HCT116 (cell line): ENCODE measurements around the gene G2E3. TPM values are rescaled to one million over a fixed set of nuclear protein-coding genes. Genes with fewer than 3 reads are reported as not detected.

Experiments
- ATAC-seq: fragments of 200-7000 bp; cut with Tn5 transposase; 2 replicates; pipeline ENCODE4 v1.9.1; 2020; ENCODE audit warnings: mild to moderate bottlenecking, moderate library complexity
- BruUV-seq: library from RNA; stranded (reverse); fragments of 400-500 nt; replicated peaks from 2 replicates; lab custom pipeline; 2021; lab: Mats Ljungman, UMichigan
- CTCF ChIA-PET: fragments of 300-600 bp; sonication (Branson Sonifier 250); formaldehyde crosslinking; loops from one replicate; lab custom pipeline; 2021; ENCODE audit warnings: antibody characterized with exemption; lab: Charles Lee
- POLR2A ChIA-PET: fragments of 300-600, 350-600 bp; sonication (Branson Sonifier 250); formaldehyde crosslinking; loops from one replicate; lab custom pipeline; 2021; ENCODE audit warnings: antibody characterized with exemption; lab: Charles Lee
- RAD21 ChIA-PET, 2 experiments: fragments of 300-600 bp; sonication (Branson Sonifier 250); formaldehyde crosslinking; loops; one replicate each; lab custom pipeline; 2023; ENCODE audit warnings: low total read pairs in 2 of 2; ENCODE audit not compliant: uncharacterized antibody in 2 of 2, unreplicated experiment in 2 of 2, low non-redundant PET in 1 of 2; lab: Charles Lee
- DNase-seq: peaks from one replicate; pipeline ENCODE4 v3.0.0-alpha.2; 2010; ENCODE audit warnings: low read depth, low spot score
- H2AFZ ChIP-seq: fragments of 200-600 bp; shearing (Covaris generic), sonication (generic); 2 replicates; pipeline ENCODE4 v1.6.1; 2017; ENCODE audit warnings: low read depth, mixed run types, mixed read lengths, antibody characterized with exemption, low read length; ENCODE audit not compliant: poor library complexity, severe bottlenecking
- H3K27ac ChIP-seq: 2 replicates; pipeline ENCODE4 v1.5.1; 2012; ENCODE audit warnings: low read depth, low read length
- H3K27me3 ChIP-seq: fragments of 200-600 bp; sonication (generic); 2 replicates; pipeline ENCODE4 v1.6.1; 2016; ENCODE audit warnings: mixed run types, low read length, mixed read lengths; ENCODE audit not compliant: insufficient read depth
- H3K36me3 ChIP-seq, 2 experiments: fragments of 200-500 bp in 1 of 2; fragments of 200-600 bp in 1 of 2; sonication (Bioruptor generic) in 1 of 2; sonication (generic) in 1 of 2; 2 replicates each; pipeline versions ENCODE4 v1.5.1 to v1.6.1; 2014 to 2016; ENCODE audit warnings: low read length in 2 of 2, inconsistent platforms in 1 of 2, mixed read lengths in 1 of 2, mixed run types in 1 of 2; ENCODE audit not compliant: insufficient read depth in 2 of 2, control insufficient read depth in 1 of 2
- H3K4me1 ChIP-seq, 2 experiments: fragments of 200-600 bp in 1 of 2; sonication (generic) in 1 of 2; 2 replicates each; pipeline versions ENCODE4 v1.5.1 to v1.6.1; 2012 to 2017; ENCODE audit warnings: low read length in 2 of 2, inconsistent platforms in 1 of 2, mild to moderate bottlenecking in 1 of 2, mixed read lengths in 1 of 2, mixed run types in 1 of 2, moderate library complexity in 1 of 2; ENCODE audit not compliant: insufficient read depth in 2 of 2, control insufficient read depth in 1 of 2
- H3K4me2 ChIP-seq: fragments of 200-600 bp; sonication (generic); 2 replicates; pipeline ENCODE4 v1.6.1; 2017; ENCODE audit warnings: mixed run types, low read length, mixed read lengths
- H3K4me3 ChIP-seq, 2 experiments: fragments of 200-600 bp in 1 of 2; sonication (generic) in 1 of 2; replicated peaks in 1 of 2; 2 replicates each; pipeline ENCODE4 v1.5.1; 2011 to 2016; ENCODE audit warnings: low read length in 2 of 2, control low read depth in 1 of 2, low read depth in 1 of 2, mild to moderate bottlenecking in 1 of 2, mixed read lengths in 1 of 2, mixed run types in 1 of 2
- H3K79me2 ChIP-seq: fragments of 200-600 bp; sonication (generic); 2 replicates; pipeline ENCODE4 v1.6.1; 2017; ENCODE audit warnings: mild to moderate bottlenecking, mixed run types, low read length, moderate library complexity, mixed read lengths; ENCODE audit not compliant: insufficient read depth
- H3K9ac ChIP-seq: fragments of 200-600 bp; sonication (generic); 2 replicates; pipeline ENCODE4 v1.6.1; 2016; ENCODE audit warnings: low read length, mixed read lengths
- H3K9me2 ChIP-seq: fragments of 200-600 bp; sonication (generic), shearing (Covaris generic); 2 replicates; pipeline ENCODE4 v1.6.1; 2017; ENCODE audit warnings: mixed run types, mild to moderate bottlenecking, moderate library complexity; ENCODE audit not compliant: insufficient read depth
- H3K9me3 ChIP-seq, 2 experiments: fragments of 200-500 bp in 1 of 2; fragments of 200-600 bp in 1 of 2; sonication (Bioruptor generic) in 1 of 2; sonication (generic) in 1 of 2; 2 replicates each; pipeline ENCODE4 v1.6.1; 2014 to 2017; ENCODE audit warnings: low read length in 2 of 2, mixed read lengths in 2 of 2, inconsistent platforms in 1 of 2, low read depth in 1 of 2, mild to moderate bottlenecking in 1 of 2, mixed run types in 1 of 2, moderate library complexity in 1 of 2; ENCODE audit not compliant: control insufficient read depth in 1 of 2, insufficient read depth in 1 of 2
- H4K20me1 ChIP-seq: fragments of 200-600 bp; sonication (generic), shearing (Covaris generic); 2 replicates; pipeline ENCODE4 v1.6.1; 2017; ENCODE audit warnings: mixed run types, mild to moderate bottlenecking, moderate library complexity; ENCODE audit not compliant: insufficient read depth
- EGR1 ChIP-seq: IDR thresholded peaks from 2 replicates; pipeline ENCODE4 v1.6.1; 2012; ENCODE audit warnings: low read depth
- EZH2phosphoT487 ChIP-seq: fragments of 200-600 bp; IDR thresholded peaks from 2 replicates; pipeline ENCODE4 v1.6.1; 2018; ENCODE audit warnings: antibody characterized with exemption, borderline replicate concordance
- FOSL1 ChIP-seq: IDR thresholded peaks from 2 replicates; pipeline ENCODE4 v1.6.1; 2012; ENCODE audit warnings: low read depth
- POLR2A ChIP-seq: IDR thresholded peaks from 2 replicates; pipeline ENCODE4 v1.7.0; 2011; ENCODE audit warnings: borderline replicate concordance; ENCODE audit not compliant: insufficient read depth, insufficient read length; ENCODE audit errors: extremely low read depth
- POLR2AphosphoS5 ChIP-seq: IDR thresholded peaks from 2 replicates; pipeline ENCODE4 v1.6.1; 2011; ENCODE audit warnings: mild to moderate bottlenecking, low read depth, low read length, moderate library complexity
- SIN3A ChIP-seq: IDR thresholded peaks from 2 replicates; pipeline ENCODE4 v1.6.1; 2012; ENCODE audit warnings: low read depth
- SP1 ChIP-seq: IDR thresholded peaks from 2 replicates; pipeline ENCODE4 v1.6.1; 2012; ENCODE audit warnings: low read depth
- SRF ChIP-seq: IDR thresholded peaks from 2 replicates; pipeline ENCODE4 v1.6.1; 2012; ENCODE audit warnings: low read depth
- TCF7L2 ChIP-seq: IDR thresholded peaks from 2 replicates; pipeline ENCODE4 v1.7.0; 2011; ENCODE audit warnings: borderline replicate concordance, inconsistent platforms; ENCODE audit not compliant: insufficient read depth, insufficient read length; ENCODE audit errors: extremely low read depth
- YY1 ChIP-seq: IDR thresholded peaks from 2 replicates; pipeline ENCODE4 v1.6.1; 2011; ENCODE audit warnings: low read length, low read depth, moderate library complexity, mild to moderate bottlenecking; ENCODE audit not compliant: insufficient replicate concordance; ENCODE audit errors: extremely low read depth
- ZFX ChIP-seq: fragments of 450-650 bp; IDR thresholded peaks from 2 replicates; pipeline ENCODE4 v1.6.1; 2017
- ZNF274 ChIP-seq: fragments of 200-500 bp; sonication (Bioruptor generic); IDR thresholded peaks from 2 replicates; pipeline ENCODE4 v1.6.1; 2014; ENCODE audit warnings: mild to moderate bottlenecking, low read depth, low read length, inconsistent platforms
- intact Hi-C: fragments of 100-400 bp; cut with micrococcal nuclease; formaldehyde crosslinking; loops from 2 replicates; pipeline ENCODE4 v1.10.0; 2022
- total RNA-seq: library from RNA; stranded (reverse); gene quantifications from one replicate; pipeline ENCODE4 v1.2.1, GENCODE V29; 2021; ENCODE audit not compliant: unreplicated experiment
- TF ChIP-seq, protein P1 (sequence below): IDR thresholded peaks from 2 replicates; pipeline ENCODE4 v1.6.1; 2012
- TF ChIP-seq, protein P2 (sequence below): IDR thresholded peaks from 2 replicates; pipeline ENCODE4 v1.6.1; 2011; ENCODE audit warnings: mild to moderate bottlenecking, low read length, moderate library complexity; ENCODE audit not compliant: insufficient replicate concordance; ENCODE audit errors: extremely low read depth
- TF ChIP-seq, protein P3 (sequence below): IDR thresholded peaks from 2 replicates; pipeline ENCODE4 v1.6.1; 2012; ENCODE audit warnings: low read depth

The G2E3 gene
- total RNA-seq, 1 experiment from 2014 or later: 47.0 TPM

DNA sequence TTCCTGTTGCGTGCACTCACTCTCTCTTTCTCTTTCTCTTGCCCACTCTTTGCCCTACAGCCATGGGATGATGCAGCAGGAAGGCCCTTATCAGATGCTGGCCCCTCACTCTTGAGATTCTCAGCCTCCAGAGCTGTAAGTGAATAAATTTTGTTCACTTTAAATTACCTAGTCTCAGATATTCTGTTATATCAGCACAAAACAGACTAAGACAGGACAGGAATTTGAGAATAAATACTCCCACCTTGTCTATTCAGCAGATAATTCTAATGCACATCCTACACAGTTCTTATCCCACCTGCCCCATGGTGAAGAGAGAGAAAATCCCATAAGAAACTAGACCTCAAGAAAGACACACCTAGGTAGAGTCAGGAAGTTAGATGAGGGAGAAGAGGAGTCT, 25.8 kb upstream of the G2E3 start:
- DNase-seq (no peak), ATAC-seq (no peak)
- intact Hi-C loops: no loop called here
- no peaks in the 10 kb centered on the region for H3K79me2 ChIP-seq
- H3K4me1 ChIP-seq: no peaks in the 10 kb centered on the region
- no peak overlapping the region for H2AFZ ChIP-seq
- no peak overlapping the region for H3K4me3 ChIP-seq
- H3K9me3 ChIP-seq: no peaks in the 10 kb centered on the region
- ChIA-PET RAD21 (no interaction called here), CTCF (no interaction called here), POLR2A (no interaction called here)
- TF ChIP-seq SIN3A (no peak), SRF (no peak), POLR2AphosphoS5 (no peak), YY1 (no peak), ZNF274 (no peak), EGR1 (no peak), POLR2A (no peak), FOSL1 (no peak), SP1 (no peak)
- no peaks in the 10 kb centered on the region for H3K27me3 ChIP-seq
- no peaks in the 10 kb centered on the region for H3K9me2 ChIP-seq
- no peaks in the 10 kb centered on the region for H3K36me3 ChIP-seq
- no peak overlapping the region for H3K4me2 ChIP-seq
- no peaks in the 10 kb centered on the region for H4K20me1 ChIP-seq
- no peak overlapping the region for H3K27ac ChIP-seq
- H3K9ac ChIP-seq: no peak overlapping the region
- BruUV-seq: no TSS peak

DNA sequence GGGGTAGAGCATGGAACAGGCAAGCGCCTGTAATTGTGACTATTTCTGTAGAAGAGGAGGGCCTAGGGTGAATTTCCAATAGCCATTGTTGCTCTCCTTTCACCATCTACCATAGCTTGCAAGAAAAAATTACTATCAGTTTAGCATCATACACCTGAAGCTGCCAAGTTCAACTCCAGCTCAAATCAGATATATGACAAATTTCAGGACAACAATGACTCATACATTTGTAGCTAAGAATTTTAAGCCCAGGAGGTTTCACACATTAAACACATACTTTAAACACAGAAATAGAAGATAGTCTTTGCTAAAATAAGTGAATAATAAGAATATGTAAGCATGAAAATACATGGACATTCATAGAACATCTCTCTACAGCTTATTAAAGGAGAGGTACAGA, 17.6 kb upstream of the G2E3 start:
- H3K9me2 ChIP-seq: no peaks in the 10 kb centered on the region
- no peak for ATAC-seq
- TF ChIP-seq SRF (no peak), ZFX (no peak), EGR1 (no peak), TCF7L2 (no peak), EZH2phosphoT487 (no peak), ZNF274 (no peak)
- TF ChIP-seq, protein P1, sequence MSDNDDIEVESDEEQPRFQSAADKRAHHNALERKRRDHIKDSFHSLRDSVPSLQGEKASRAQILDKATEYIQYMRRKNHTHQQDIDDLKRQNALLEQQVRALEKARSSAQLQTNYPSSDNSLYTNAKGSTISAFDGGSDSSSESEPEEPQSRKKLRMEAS: no peak
- TF ChIP-seq, protein P2, sequence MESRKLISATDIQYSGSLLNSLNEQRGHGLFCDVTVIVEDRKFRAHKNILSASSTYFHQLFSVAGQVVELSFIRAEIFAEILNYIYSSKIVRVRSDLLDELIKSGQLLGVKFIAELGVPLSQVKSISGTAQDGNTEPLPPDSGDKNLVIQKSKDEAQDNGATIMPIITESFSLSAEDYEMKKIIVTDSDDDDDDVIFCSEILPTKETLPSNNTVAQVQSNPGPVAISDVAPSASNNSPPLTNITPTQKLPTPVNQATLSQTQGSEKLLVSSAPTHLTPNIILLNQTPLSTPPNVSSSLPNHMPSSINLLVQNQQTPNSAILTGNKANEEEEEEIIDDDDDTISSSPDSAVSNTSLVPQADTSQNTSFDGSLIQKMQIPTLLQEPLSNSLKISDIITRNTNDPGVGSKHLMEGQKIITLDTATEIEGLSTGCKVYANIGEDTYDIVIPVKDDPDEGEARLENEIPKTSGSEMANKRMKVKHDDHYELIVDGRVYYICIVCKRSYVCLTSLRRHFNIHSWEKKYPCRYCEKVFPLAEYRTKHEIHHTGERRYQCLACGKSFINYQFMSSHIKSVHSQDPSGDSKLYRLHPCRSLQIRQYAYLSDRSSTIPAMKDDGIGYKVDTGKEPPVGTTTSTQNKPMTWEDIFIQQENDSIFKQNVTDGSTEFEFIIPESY: no peak
- TF ChIP-seq, protein P3, sequence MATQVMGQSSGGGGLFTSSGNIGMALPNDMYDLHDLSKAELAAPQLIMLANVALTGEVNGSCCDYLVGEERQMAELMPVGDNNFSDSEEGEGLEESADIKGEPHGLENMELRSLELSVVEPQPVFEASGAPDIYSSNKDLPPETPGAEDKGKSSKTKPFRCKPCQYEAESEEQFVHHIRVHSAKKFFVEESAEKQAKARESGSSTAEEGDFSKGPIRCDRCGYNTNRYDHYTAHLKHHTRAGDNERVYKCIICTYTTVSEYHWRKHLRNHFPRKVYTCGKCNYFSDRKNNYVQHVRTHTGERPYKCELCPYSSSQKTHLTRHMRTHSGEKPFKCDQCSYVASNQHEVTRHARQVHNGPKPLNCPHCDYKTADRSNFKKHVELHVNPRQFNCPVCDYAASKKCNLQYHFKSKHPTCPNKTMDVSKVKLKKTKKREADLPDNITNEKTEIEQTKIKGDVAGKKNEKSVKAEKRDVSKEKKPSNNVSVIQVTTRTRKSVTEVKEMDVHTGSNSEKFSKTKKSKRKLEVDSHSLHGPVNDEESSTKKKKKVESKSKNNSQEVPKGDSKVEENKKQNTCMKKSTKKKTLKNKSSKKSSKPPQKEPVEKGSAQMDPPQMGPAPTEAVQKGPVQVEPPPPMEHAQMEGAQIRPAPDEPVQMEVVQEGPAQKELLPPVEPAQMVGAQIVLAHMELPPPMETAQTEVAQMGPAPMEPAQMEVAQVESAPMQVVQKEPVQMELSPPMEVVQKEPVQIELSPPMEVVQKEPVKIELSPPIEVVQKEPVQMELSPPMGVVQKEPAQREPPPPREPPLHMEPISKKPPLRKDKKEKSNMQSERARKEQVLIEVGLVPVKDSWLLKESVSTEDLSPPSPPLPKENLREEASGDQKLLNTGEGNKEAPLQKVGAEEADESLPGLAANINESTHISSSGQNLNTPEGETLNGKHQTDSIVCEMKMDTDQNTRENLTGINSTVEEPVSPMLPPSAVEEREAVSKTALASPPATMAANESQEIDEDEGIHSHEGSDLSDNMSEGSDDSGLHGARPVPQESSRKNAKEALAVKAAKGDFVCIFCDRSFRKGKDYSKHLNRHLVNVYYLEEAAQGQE: no peak
- no peak overlapping the region for H3K9ac ChIP-seq
- no peak overlapping the region for H3K4me2 ChIP-seq
- H3K27ac ChIP-seq: no peak overlapping the region
- ChIA-PET RAD21 (no interaction called here), CTCF (no interaction called here), POLR2A (no interaction called here)
- no peak overlapping the region for H3K4me3 ChIP-seq
- no peaks in the 10 kb centered on the region for H3K79me2 ChIP-seq
- H3K36me3 ChIP-seq: no peaks in the 10 kb centered on the region
- no peaks in the 10 kb centered on the region for H3K9me3 ChIP-seq
- intact Hi-C loops: no loop called here
- H3K4me1 ChIP-seq: no peaks in the 10 kb centered on the region
- no peaks in the 10 kb centered on the region for H3K27me3 ChIP-seq
- BruUV-seq: no TSS peak
- H4K20me1 ChIP-seq: no peaks in the 10 kb centered on the region
- H2AFZ ChIP-seq: no peak overlapping the region
- no peak for DNase-seq
